T-helper 1 cell (primary cell): Measurements from ENCODE around the gene GMPR.

ENCODE experiments used
- DNase-seq, 5 donors: peaks; one replicate each; pipeline ENCODE4 v3.0.0-alpha.2; 2012 to 2020
- total RNA-seq, 4 donors: gene quantifications; one replicate each; lab custom pipeline; 2026; lab: John Stamatoyannopoulos, UW

The GMPR gene
- 0 to 0.30 (median 0.17) reads per million in 4 donors for total RNA-seq

GRCh38 chr6:16238057-16238962 is at the start of gene GMPR:
TSS of gene GMPR (plus strand) at chr6:16238587. CDS start at chr6:16238694, 107 bp downstream.
- peak; percentile 43 to 74 (median 57) for DNase-seq

- no peak for DNase-seq
Observed at GRCh38 chr6:16190214-16190613, 48.2 kb upstream of the GMPR start.

- DNase-seq: no peak
Observed at GRCh38 chr6:16196260-16196983, 42.0 kb upstream of the GMPR start.

GRCh38 chr6:16196984-16197546 is 41.3 kb upstream of the GMPR start:
- DNase-seq: no peak

- DNase-seq: no peak
Observed at GRCh38 chr6:16198061-16198705, 40.2 kb upstream of the GMPR start.

- no peak for DNase-seq
Observed at GRCh38 chr6:16199804-16200203, 38.6 kb upstream of the GMPR start.

GRCh38 chr6:16200321-16200883 is 38.0 kb upstream of the GMPR start:
- no peak for DNase-seq

- DNase-seq: no peak
Observed at GRCh38 chr6:16201706-16202105, 36.7 kb upstream of the GMPR start.

- DNase-seq: no peak
Observed at GRCh38 chr6:16204653-16205376, 33.6 kb upstream of the GMPR start.

- DNase-seq: no peak
Observed at GRCh38 chr6:16205377-16206144, 32.8 kb upstream of the GMPR start.

GRCh38 chr6:16206595-16207037 is 31.8 kb upstream of the GMPR start:
- DNase-seq: peak in 2 of 5 donors; percentile 32 to 43

GRCh38 chr6:16208989-16209388 is 29.4 kb upstream of the GMPR start:
- DNase-seq: no peak

- no peak for DNase-seq
Observed at GRCh38 chr6:16209539-16209938, 28.8 kb upstream of the GMPR start.

- DNase-seq: no peak
Observed at GRCh38 chr6:16212276-16212675, 26.1 kb upstream of the GMPR start.

GRCh38 chr6:16216501-16217155 is 21.8 kb upstream of the GMPR start:
- DNase-seq: no peak

GRCh38 chr6:16217156-16217721 is 21.1 kb upstream of the GMPR start:
- DNase-seq: no peak

GRCh38 chr6:16222826-16223225 is 15.6 kb upstream of the GMPR start:
- DNase-seq: no peak

- DNase-seq: no peak
Observed at GRCh38 chr6:16223362-16223761, 15.0 kb upstream of the GMPR start.

- DNase-seq: no peak
Observed at GRCh38 chr6:16224409-16224808, 14.0 kb upstream of the GMPR start.
